Measurements from ENCODE around the gene PARN. TPM values are rescaled to one million over a fixed set of nuclear protein-coding genes. Genes with fewer than 3 reads are reported as not detected.

Gene PARN
- total and polyA plus RNA-seq, 9 of the 15 experiments (the other 6 are each of a cell fraction or from before 2014, with no cell fraction given): 9.6 to 51.3 (median 40.4) TPM

DNA sequence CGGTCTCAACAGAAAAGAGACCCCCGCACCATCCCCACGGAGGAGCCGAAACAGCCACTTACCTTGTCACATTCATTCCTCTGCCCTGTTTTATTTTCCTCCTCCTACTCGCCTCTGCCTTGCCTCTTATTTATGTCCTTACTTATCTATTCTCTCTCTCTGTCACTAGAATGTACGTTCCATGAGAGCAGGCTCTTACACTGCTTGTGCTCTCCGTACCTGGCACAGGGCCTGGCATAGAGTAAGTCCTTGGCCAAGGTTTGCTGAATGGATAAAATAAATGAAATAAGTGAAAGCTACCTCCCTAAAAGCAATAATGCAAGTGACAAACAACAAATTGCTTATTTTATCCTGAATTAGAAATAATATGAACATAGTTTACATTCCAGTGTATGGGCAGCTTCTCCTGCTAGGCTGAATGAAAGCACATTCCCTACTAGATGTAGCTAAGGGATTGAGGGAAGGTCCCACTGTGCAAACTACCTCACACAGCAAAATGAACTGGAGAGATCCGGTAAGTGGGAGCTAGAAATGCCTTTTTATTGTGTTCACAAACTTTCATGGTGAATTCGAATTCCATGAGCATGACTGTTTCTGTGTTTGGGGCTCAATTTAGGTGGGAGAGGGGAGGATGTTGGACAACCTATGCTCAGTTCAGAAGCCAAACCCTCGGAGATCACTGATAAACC is 173.1 kb downstream of the PARN start (continued):
- TF ChIP-seq, protein P1, sequence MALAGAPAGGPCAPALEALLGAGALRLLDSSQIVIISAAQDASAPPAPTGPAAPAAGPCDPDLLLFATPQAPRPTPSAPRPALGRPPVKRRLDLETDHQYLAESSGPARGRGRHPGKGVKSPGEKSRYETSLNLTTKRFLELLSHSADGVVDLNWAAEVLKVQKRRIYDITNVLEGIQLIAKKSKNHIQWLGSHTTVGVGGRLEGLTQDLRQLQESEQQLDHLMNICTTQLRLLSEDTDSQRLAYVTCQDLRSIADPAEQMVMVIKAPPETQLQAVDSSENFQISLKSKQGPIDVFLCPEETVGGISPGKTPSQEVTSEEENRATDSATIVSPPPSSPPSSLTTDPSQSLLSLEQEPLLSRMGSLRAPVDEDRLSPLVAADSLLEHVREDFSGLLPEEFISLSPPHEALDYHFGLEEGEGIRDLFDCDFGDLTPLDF (CRISPR knock-in tag; IDR thresholded peaks at IDR 0.05): no peak
- TF ChIP-seq, protein P2, sequence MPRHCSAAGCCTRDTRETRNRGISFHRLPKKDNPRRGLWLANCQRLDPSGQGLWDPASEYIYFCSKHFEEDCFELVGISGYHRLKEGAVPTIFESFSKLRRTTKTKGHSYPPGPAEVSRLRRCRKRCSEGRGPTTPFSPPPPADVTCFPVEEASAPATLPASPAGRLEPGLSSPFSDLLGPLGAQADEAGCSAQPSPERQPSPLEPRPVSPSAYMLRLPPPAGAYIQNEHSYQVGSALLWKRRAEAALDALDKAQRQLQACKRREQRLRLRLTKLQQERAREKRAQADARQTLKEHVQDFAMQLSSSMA (CRISPR knock-in tag; IDR thresholded peaks at IDR 0.05): no peak
- no peak for TF ChIP-seq SMAD1 (IDR thresholded peaks at IDR 0.05; ENCODE audit: low read depth, low read length, partially characterized antibody)
- TF ChIP-seq KAT2B (IDR thresholded peaks at IDR 0.05; ENCODE audit: low read depth, low read length): no peak
- TF ChIP-seq, protein P3, sequence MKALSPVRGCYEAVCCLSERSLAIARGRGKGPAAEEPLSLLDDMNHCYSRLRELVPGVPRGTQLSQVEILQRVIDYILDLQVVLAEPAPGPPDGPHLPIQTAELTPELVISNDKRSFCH (CRISPR knock-in tag; IDR thresholded peaks at IDR 0.05): no peak
- TF ChIP-seq, protein P3 (tag; IDR thresholded peaks at IDR 0.05): no peak
- no peak for TF ChIP-seq ZFP36 (IDR thresholded peaks at IDR 0.05; ENCODE audit: low read depth, low read length, partially characterized antibody)
- TF ChIP-seq TEAD2 (tag; IDR thresholded peaks at IDR 0.05): no peak
- TF ChIP-seq EWSR1 (IDR thresholded peaks at IDR 0.05; ENCODE audit: borderline replicate concordance, low read depth, partially characterized antibody): no peak
- no peak for TF ChIP-seq ZNF436 (CRISPR knock-in tag; IDR thresholded peaks at IDR 0.05)
- TF ChIP-seq TRIM28 (IDR thresholded peaks at IDR 0.05): no peak
- TF ChIP-seq, protein P4, sequence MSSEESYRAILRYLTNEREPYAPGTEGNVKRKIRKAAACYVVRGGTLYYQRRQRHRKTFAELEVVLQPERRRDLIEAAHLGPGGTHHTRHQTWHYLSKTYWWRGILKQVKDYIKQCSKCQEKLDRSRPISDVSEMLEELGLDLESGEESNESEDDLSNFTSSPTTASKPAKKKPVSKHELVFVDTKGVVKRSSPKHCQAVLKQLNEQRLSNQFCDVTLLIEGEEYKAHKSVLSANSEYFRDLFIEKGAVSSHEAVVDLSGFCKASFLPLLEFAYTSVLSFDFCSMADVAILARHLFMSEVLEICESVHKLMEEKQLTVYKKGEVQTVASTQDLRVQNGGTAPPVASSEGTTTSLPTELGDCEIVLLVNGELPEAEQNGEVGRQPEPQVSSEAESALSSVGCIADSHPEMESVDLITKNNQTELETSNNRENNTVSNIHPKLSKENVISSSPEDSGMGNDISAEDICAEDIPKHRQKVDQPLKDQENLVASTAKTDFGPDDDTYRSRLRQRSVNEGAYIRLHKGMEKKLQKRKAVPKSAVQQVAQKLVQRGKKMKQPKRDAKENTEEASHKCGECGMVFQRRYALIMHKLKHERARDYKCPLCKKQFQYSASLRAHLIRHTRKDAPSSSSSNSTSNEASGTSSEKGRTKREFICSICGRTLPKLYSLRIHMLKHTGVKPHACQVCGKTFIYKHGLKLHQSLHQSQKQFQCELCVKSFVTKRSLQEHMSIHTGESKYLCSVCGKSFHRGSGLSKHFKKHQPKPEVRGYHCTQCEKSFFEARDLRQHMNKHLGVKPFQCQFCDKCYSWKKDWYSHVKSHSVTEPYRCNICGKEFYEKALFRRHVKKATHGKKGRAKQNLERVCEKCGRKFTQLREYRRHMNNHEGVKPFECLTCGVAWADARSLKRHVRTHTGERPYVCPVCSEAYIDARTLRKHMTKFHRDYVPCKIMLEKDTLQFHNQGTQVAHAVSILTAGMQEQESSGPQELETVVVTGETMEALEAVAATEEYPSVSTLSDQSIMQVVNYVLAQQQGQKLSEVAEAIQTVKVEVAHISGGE (CRISPR knock-in tag; IDR thresholded peaks at IDR 0.05): no peak
- no peak for TF ChIP-seq KDM1A (IDR thresholded peaks at IDR 0.05)

Measured in K562 (cell line).